Measurements from ENCODE around the gene CTRB1. TPM values are rescaled to one million over a fixed set of nuclear protein-coding genes. Genes with fewer than 3 reads are reported as not detected.
"Not testable (repeated sequence)": the region's sequence is repeated elsewhere in the genome, so short reads cannot be mapped to it uniquely, and the experiment has no call there.

Gene CTRB1
- total RNA-seq, 2 experiments from 2014 or later = not detected

DNA sequence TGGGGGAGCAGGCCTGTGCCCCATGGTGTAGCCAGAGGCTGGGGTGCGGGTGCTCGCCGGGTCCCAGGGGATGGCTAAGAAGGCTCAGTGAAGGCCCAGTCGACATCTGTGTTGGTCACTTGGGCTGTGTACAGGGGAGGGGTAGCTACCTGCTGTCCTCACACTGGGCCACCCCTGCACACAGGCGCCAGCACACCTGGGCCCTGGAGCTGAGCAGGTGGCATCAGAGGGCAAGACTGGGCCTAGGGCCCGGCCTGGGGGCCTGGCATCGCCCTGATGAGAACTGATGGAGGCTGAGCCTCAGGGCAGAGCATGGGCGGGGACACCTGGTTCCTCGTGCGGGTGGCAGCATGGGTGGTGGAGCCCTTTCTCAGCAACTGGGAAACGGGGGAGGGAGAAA is 11.0 kb upstream of the CTRB1 start:
- Mint-ChIP-seq H3K27me3 (peaks cover 2% of the 10 kb centered on the region), H3K4me1 (no peaks in the 10 kb centered on the region), H3K9me3 (no peaks in the 10 kb centered on the region), H3K4me3 (no peak overlapping the region), H3K27ac (no peak overlapping the region), H3K36me3 (no peaks in the 10 kb centered on the region)
- DNase-seq (no peak), ATAC-seq (ENCODE audit: low read depth) (no peak)
- POLR2A ChIA-PET = no interaction called here

DNA sequence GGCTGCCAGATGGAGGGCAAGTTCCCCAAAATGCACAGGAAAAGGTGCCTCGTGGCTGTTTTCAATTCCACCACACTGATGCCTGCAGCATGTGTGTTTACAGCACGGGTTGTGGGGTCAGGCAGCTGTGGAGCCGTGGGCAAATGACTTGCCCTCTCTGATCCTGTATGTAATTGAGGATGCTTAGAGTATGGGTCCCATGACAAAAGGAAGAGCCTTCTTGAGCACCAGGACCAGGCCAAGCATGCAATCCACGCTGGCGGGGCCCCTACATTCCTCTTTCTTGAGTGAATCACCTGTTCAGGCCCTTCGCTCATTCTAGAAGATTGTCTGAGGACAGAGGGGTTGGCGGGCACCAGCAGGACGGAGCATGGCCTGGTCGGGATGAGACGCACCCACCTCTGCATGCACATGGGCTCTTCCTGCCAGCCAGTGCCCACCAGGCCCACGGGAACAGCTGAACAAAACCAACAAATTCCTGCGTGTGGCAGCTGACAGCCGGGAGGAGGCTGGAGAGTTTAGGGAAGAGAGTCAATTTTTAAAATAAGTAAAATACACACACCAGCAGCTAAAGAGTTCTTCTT is 10.5 kb upstream of the CTRB1 start:
- H3K4me1 Mint-ChIP-seq = no peaks in the 10 kb centered on the region
- no peaks in the 10 kb centered on the region for H3K36me3 Mint-ChIP-seq
- no peak overlapping the region for H3K27ac Mint-ChIP-seq
- no peak for DNase-seq
- peaks cover 2% of the 10 kb centered on the region for H3K27me3 Mint-ChIP-seq
- POLR2A ChIA-PET = no interaction called here
- no peak overlapping the region for H3K4me3 Mint-ChIP-seq
- no peaks in the 10 kb centered on the region for H3K9me3 Mint-ChIP-seq
- ATAC-seq (ENCODE audit: low read depth) = no peak

DNA sequence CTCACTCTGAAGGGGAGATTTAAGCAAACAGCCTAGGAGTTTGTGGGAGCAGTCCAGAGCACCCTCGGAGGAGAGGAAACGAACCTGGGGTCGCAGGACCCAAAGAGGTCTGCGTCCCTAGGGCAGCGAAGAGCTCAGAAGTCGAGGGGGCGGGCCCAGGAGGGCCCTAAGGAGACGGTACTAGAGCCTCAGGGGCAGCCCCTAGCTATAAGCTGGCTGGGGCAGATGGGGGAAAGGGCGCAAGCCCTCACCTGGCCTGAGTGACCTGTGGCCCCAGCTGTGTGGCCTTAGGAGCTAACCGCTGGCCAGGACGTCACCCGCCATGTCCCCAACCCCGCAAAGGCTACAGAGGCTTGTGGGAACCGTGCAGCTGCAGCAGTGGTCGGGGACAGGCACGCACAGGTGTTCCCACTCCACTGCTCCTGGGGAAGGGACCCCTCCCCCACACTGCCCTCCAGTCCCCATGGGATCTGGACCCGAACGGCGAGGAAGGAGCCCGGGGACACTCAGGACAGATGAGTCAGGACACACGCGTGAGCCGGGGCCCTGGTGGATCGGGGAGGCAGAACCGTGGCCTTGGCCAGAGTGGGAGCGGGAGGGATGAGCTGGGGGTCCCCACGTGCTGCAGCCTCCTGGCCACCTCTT is 9.8 kb upstream of the CTRB1 start:
- POLR2A ChIA-PET = no interaction called here
- no peak for DNase-seq
- ATAC-seq (ENCODE audit: low read depth) = no peak
- Mint-ChIP-seq H3K4me1 (no peaks in the 10 kb centered on the region), H3K9me3 (no peaks in the 10 kb centered on the region), H3K4me3 (no peak overlapping the region), H3K36me3 (no peaks in the 10 kb centered on the region), H3K27me3 (peaks cover 2% of the 10 kb centered on the region), H3K27ac (no peak overlapping the region)

- ATAC-seq (ENCODE audit: low read depth); DNase-seq; H3K27me3 Mint-ChIP-seq; H3K4me1 Mint-ChIP-seq; H3K9me3 Mint-ChIP-seq; POLR2A ChIA-PET; H3K36me3 Mint-ChIP-seq; H3K4me3 Mint-ChIP-seq; H3K27ac Mint-ChIP-seq: not testable (repeated sequence)
Measured at GRCh38 chr16:75209514-75209913, 9.3 kb upstream of the CTRB1 start.

DNA sequence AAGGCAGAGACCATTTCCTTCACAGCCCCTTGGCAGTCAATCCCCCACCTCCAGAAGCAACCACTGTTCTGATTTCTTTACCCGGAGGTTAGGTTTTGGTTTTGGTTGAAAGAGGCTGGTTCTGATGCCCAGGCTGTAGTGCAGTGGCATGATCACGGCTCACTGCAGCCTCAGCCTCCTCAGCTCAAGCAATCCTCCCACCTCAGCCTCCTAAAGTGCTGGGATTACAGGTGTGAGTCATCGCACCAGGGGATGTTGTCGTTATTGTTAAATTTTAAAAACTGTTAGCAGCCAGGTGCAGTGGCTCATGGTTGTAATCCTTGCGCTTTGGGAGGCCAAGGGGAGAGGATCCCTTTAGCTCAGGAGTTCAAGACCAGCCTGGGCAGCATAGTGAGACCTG is 8.8 kb upstream of the CTRB1 start:
- Mint-ChIP-seq H3K36me3 (no peaks in the 10 kb centered on the region), H3K9me3 (no peaks in the 10 kb centered on the region), H3K4me3 (no peak overlapping the region), H3K27me3 (peaks cover 2% of the 10 kb centered on the region), H3K27ac (no peak overlapping the region), H3K4me1 (no peaks in the 10 kb centered on the region)
- no peak for DNase-seq
- ATAC-seq (ENCODE audit: low read depth) = no peak
- POLR2A ChIA-PET = no interaction called here

DNA sequence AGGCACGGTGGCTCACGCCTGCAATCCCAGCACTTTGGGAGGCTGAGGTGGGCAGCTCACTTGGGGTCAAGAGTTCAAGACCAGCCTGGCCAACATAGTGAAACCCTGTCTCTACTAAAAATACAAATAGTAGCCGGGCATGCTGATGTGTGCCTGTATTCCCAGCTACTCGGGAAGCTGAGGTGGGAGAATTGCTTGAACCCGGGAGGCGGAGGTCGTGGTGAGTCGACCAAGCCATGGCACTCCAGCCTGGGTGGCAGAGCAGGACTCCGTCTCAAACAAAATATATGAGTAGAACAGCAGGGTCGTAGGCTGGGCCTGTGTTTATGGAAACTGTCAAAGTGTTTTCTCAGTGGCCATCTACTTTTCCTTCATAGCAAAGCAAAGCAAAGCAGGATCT is 7.5 kb upstream of the CTRB1 start:
- POLR2A ChIA-PET; H3K4me1 Mint-ChIP-seq; H3K36me3 Mint-ChIP-seq; H3K4me3 Mint-ChIP-seq; H3K27me3 Mint-ChIP-seq; H3K9me3 Mint-ChIP-seq; H3K27ac Mint-ChIP-seq; ATAC-seq (ENCODE audit: low read depth); DNase-seq: not testable (repeated sequence)

DNA sequence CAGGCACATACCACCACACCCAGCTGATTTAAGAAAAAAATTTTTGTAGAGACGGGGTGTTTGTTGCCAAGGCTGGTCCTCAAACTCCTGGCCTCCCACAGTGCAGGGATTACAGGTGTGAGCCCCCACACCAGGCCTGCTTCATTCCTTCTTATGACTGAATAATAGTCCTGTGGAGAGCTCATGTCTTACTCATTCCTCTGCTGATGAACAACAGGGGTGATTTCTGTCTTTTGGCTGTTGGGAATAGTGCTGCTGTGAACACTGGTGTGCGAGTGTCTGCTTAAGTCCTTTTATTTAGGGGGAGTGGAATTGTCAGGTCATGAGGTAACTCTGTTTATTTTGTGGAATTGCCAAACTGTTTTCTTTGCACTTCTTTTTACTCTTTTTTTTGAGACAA is 2.7 kb upstream of the CTRB1 start:
- no peaks in the 10 kb centered on the region for H3K36me3 Mint-ChIP-seq
- POLR2A ChIA-PET = no interaction called here
- peaks cover 7% of the 10 kb centered on the region for H3K4me1 Mint-ChIP-seq
- H3K27me3 Mint-ChIP-seq = no peaks in the 10 kb centered on the region
- no peak overlapping the region for H3K4me3 Mint-ChIP-seq
- ATAC-seq (ENCODE audit: low read depth) = no peak
- no peak for DNase-seq
- no peaks in the 10 kb centered on the region for H3K9me3 Mint-ChIP-seq
- no peak overlapping the region for H3K27ac Mint-ChIP-seq

GRCh38 chr16:75216576-75216975 is 2.2 kb upstream of the CTRB1 start:
- DNase-seq (no peak), ATAC-seq (ENCODE audit: low read depth) (no peak)
- H3K27ac Mint-ChIP-seq = no peak overlapping the region
- H3K9me3 Mint-ChIP-seq = no peaks in the 10 kb centered on the region
- H3K27me3 Mint-ChIP-seq = no peaks in the 10 kb centered on the region
- POLR2A ChIA-PET = no interaction called here
- H3K4me1 Mint-ChIP-seq = peaks cover 7% of the 10 kb centered on the region
- H3K4me3 Mint-ChIP-seq = no peak overlapping the region
- no peaks in the 10 kb centered on the region for H3K36me3 Mint-ChIP-seq

GRCh38 chr16:75217389-75217851 is 1.4 kb upstream of the CTRB1 start:
- no peaks in the 10 kb centered on the region for H3K36me3 Mint-ChIP-seq
- DNase-seq (no peak), ATAC-seq (ENCODE audit: low read depth) (no peak)
- H3K4me1 Mint-ChIP-seq = peaks cover 7% of the 10 kb centered on the region
- H3K4me3 Mint-ChIP-seq = no peak overlapping the region
- H3K27ac Mint-ChIP-seq = no peak overlapping the region
- no peaks in the 10 kb centered on the region for H3K9me3 Mint-ChIP-seq
- no peaks in the 10 kb centered on the region for H3K27me3 Mint-ChIP-seq
- POLR2A ChIA-PET = no interaction called here

DNA sequence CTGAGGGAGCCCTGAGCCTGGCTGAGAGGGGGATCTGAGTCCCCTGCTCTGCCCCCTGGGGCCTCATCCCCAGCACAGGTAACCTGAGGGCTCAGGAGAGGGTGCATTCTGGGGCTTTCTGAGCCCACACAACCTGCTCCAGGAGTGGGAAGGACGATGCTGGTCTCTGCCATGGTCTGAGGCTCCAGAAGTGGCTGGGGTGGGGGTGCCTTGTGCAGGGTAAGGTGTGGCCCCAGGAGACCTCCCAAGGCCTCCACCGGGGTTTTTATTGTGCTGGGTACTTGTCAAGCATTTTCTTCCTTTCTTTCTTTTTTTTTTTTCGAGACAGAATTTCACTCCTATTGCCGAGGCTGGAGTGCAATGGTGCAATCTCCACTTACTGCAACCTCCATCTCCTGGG is 300 bp downstream of the CTRB1 start:
- no peak for DNase-seq
- Mint-ChIP-seq H3K4me3 (peak overlapping the region; percentile 71), H3K9me3 (no peaks in the 10 kb centered on the region), H3K4me1 (peaks cover 7% of the 10 kb centered on the region), H3K27me3 (no peaks in the 10 kb centered on the region), H3K36me3 (no peaks in the 10 kb centered on the region), H3K27ac (peak overlapping the region; percentile 93)
- no peak for ATAC-seq (ENCODE audit: low read depth)
- POLR2A ChIA-PET = interaction anchor here (1.2 kb wide), 1 partner anchor 20 kb away, joined by 6 read pairs; no protein-coding TSS in a partner anchor

- POLR2A ChIA-PET = interaction anchor here (0.5 to 1.2 kb wide), 2 partner anchors 20 to 422 kb away, joined by 6 read pairs; no protein-coding TSS in a partner anchor
- H3K4me1 Mint-ChIP-seq = peaks cover 7% of the 10 kb centered on the region
Measured at GRCh38 chr16:75219838-75220237, 1.1 kb downstream of the CTRB1 start.

GRCh38 chr16:75222271-75222783 is 3.5 kb downstream of the CTRB1 start:
- H3K9me3 Mint-ChIP-seq = no peaks in the 10 kb centered on the region
- no peak for DNase-seq
- H3K27me3 Mint-ChIP-seq = no peaks in the 10 kb centered on the region
- POLR2A ChIA-PET = interaction anchor here (0.8 to 1.0 kb wide), 2 partner anchors 19 to 211 kb away, joined by 3 read pairs; partner anchors contain the start of gene CFDP1
- H3K27ac Mint-ChIP-seq = no peak overlapping the region
- peaks cover 7% of the 10 kb centered on the region for H3K4me1 Mint-ChIP-seq
- no peak for ATAC-seq (ENCODE audit: low read depth)
- no peaks in the 10 kb centered on the region for H3K36me3 Mint-ChIP-seq
- no peak overlapping the region for H3K4me3 Mint-ChIP-seq

More at GRCh38 chr16:75219838-75220237, 1.1 kb downstream of the CTRB1 start:
- Mint-ChIP-seq H3K36me3 (no peaks in the 10 kb centered on the region), H3K4me3 (peak overlapping the region; percentile 71), H3K9me3 (no peaks in the 10 kb centered on the region), H3K27me3 (no peaks in the 10 kb centered on the region), H3K27ac (peak overlapping the region; percentile 93)
- DNase-seq = no peak
- peak; percentile 96 for ATAC-seq (ENCODE audit: low read depth)

DNA sequence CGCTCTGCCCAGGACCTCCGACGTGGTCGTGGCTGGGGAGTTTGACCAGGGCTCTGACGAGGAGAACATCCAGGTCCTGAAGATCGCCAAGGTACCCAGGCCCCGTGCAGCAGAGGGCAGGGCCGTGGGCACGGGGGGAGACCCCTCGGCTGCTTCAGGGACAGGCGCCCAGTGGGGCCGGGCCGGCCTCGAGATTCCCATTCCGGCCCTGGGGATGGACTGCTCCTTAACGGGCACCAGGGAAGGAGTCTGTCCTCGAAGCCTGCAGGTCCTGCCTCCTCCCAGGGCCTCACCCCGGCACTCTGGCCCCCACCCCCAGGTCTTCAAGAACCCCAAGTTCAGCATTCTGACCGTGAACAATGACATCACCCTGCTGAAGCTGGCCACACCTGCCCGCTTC is 4.3 kb downstream of the CTRB1 start:
- POLR2A ChIA-PET; H3K36me3 Mint-ChIP-seq; ATAC-seq (ENCODE audit: low read depth); H3K4me1 Mint-ChIP-seq; H3K27me3 Mint-ChIP-seq; H3K27ac Mint-ChIP-seq; DNase-seq; H3K4me3 Mint-ChIP-seq; H3K9me3 Mint-ChIP-seq: not testable (repeated sequence)

All from activated naive CD8-positive, alpha-beta T cell treated with anti-CD3 and anti-CD28 coated beads, Interleukin-2, amount 10 ng/mL, durations not matched to agents 7 days and 5 days (primary cell).